HL-60 (cell line): ENCODE data around the gene HSD17B3.

Experiments
- DNase-seq, 2 experiments: peaks; one replicate each; pipeline ENCODE4 v3.0.0-alpha.2; 2010 to 2020; ENCODE audit warnings: low read depth in 1 of 2, low spot score in 1 of 2
- H3K27ac ChIP-seq: fragments of 250-450 bp; sonication (Bioruptor Pico); replicated peaks from 2 replicates; pipeline ENCODE4 v1.5.1; 2020; ENCODE audit warnings: mild to moderate bottlenecking, moderate library complexity
- H3K27me3 ChIP-seq: fragments of 250-450 bp; sonication (Bioruptor Pico); 2 replicates; pipeline ENCODE4 v1.5.1; 2021; ENCODE audit warnings: mild to moderate bottlenecking, moderate library complexity; ENCODE audit not compliant: insufficient read depth, poor library complexity, severe bottlenecking
- H3K4me3 ChIP-seq: replicated peaks from 2 replicates; pipeline ENCODE4 v1.5.1; 2011; ENCODE audit warnings: mild to moderate bottlenecking, control low read depth, low read length; ENCODE audit not compliant: insufficient read depth
- CTCF ChIP-seq: IDR thresholded peaks from one replicate; pipeline ENCODE4 v1.5.1; 2011; ENCODE audit warnings: low read length, control low read depth, inconsistent platforms; ENCODE audit not compliant: insufficient read depth
- GABPA ChIP-seq: IDR thresholded peaks from 2 replicates; pipeline ENCODE4 v1.6.1; 2012; ENCODE audit warnings: low read depth
- POLR2AphosphoS5 ChIP-seq: IDR thresholded peaks from 2 replicates; pipeline ENCODE4 v1.6.1; 2012; ENCODE audit warnings: low read depth
- SPI1 ChIP-seq: IDR thresholded peaks from 2 replicates; pipeline ENCODE4 v1.6.1; 2012; ENCODE audit warnings: low read depth, mild to moderate bottlenecking, borderline replicate concordance
- TF ChIP-seq, protein P1 (sequence below): IDR thresholded peaks from 2 replicates; pipeline ENCODE4 v1.6.1; 2012; ENCODE audit warnings: low read depth; ENCODE audit not compliant: insufficient replicate concordance

Gene HSD17B3

DNA sequence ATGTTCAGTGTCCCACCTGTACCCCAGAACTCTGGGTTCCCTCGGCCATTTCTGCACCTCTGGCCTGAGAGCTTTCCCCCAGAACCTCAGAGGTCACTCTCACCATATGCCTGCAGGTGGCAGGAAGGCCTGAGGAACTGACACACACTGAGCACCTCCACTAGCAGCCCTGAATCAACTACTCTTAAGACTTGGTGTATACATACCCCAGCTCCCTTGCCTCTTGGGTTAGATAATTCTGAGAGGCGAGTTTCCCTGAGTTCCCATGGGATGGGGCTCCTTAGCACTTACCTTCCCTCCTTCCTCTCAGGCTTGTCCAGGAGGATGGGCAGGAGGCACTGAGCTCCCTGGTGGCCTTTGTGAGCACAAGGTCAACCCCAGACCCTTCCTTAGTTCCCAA lies 86.1 kb downstream of the HSD17B3 start:
- TF ChIP-seq, protein P1, sequence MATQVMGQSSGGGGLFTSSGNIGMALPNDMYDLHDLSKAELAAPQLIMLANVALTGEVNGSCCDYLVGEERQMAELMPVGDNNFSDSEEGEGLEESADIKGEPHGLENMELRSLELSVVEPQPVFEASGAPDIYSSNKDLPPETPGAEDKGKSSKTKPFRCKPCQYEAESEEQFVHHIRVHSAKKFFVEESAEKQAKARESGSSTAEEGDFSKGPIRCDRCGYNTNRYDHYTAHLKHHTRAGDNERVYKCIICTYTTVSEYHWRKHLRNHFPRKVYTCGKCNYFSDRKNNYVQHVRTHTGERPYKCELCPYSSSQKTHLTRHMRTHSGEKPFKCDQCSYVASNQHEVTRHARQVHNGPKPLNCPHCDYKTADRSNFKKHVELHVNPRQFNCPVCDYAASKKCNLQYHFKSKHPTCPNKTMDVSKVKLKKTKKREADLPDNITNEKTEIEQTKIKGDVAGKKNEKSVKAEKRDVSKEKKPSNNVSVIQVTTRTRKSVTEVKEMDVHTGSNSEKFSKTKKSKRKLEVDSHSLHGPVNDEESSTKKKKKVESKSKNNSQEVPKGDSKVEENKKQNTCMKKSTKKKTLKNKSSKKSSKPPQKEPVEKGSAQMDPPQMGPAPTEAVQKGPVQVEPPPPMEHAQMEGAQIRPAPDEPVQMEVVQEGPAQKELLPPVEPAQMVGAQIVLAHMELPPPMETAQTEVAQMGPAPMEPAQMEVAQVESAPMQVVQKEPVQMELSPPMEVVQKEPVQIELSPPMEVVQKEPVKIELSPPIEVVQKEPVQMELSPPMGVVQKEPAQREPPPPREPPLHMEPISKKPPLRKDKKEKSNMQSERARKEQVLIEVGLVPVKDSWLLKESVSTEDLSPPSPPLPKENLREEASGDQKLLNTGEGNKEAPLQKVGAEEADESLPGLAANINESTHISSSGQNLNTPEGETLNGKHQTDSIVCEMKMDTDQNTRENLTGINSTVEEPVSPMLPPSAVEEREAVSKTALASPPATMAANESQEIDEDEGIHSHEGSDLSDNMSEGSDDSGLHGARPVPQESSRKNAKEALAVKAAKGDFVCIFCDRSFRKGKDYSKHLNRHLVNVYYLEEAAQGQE = no peak
- TF ChIP-seq GABPA (no peak), POLR2AphosphoS5 (no peak), CTCF (no peak), SPI1 (no peak)
- DNase-seq = no peak
- Histone ChIP-seq H3K4me3 (no peak overlapping the region), H3K27ac (no peak overlapping the region), H3K27me3 (no peaks in the 10 kb centered on the region)

DNA sequence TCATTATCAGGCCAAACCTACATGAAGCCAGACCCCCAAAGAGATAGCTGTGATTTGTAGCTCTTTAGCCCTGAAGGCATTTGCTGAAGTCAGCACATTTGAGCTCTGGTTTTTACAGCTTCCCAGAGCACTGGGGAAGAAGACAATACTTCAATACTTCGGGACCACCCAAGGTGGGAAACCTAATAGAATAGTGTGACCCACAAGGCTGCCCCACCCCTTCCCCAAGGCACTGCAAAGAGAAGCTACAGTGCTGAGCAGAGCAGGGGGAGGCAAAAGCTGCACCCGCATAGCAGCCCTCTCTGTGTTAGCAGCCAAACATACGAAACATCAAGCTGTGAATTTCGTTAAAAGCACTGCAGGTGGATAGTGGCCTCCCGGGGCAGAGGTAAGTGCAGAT lies 87.3 kb downstream of the HSD17B3 start:
- DNase-seq = no peak
- H3K27me3 ChIP-seq = no peaks in the 10 kb centered on the region
- no peak overlapping the region for H3K27ac ChIP-seq
- H3K4me3 ChIP-seq = no peak overlapping the region
- TF ChIP-seq, protein P1 = no peak
- no peak for TF ChIP-seq CTCF
- TF ChIP-seq GABPA = no peak
- no peak for TF ChIP-seq SPI1
- TF ChIP-seq POLR2AphosphoS5 = no peak

DNA sequence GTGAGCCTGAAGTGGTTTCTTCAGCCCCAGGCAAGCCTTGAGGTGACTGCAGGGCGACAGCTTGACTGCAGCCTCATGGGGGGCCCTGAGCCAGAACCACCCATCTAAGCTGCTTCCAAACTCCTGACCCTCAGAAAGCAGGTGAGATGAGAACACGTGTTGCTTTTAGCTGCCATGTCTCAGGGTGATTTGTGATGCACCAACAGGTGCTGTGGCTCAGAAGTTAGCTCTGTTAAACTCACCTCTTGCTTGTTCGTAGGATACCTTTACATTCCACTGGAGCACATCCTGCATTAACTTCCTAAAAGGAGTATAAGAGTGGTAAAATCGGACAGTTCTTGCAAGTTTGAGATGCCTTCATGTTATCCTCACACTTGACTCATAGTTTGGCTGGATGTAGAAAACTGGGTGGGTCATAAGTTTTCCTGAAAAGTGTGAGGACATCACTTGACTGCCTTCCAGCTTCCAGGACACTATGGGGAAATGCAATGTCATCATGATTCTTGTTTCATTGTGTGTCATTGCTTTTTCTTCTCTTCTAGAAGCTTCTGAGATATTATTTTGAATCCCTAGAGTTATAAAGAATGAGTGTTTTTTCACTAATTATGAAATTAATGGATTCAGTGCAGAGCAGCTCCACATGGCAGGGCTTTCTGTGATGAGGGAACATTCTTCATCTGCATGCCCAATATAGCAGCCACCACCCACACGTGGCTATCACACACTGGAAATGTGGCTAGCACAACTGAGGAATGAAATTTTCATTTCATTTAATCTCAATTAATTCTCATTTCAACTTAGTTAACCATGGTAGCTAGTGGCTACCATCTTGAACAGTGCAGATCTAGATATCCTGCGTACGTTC lies 92.3 kb downstream of the HSD17B3 start:
- Histone ChIP-seq H3K27ac (no peak overlapping the region), H3K4me3 (no peak overlapping the region), H3K27me3 (no peaks in the 10 kb centered on the region)
- no peak for TF ChIP-seq SPI1
- no peak for TF ChIP-seq GABPA
- no peak for TF ChIP-seq POLR2AphosphoS5
- no peak for TF ChIP-seq CTCF
- TF ChIP-seq, protein P1 = no peak
- no peak for DNase-seq
